IPS-18c (cell line): Measurements from ENCODE around the gene IQGAP1.
"Not testable (repeated sequence)": the region's sequence is repeated elsewhere in the genome, so short reads cannot be mapped to it uniquely, and the experiment has no call there.

ENCODE experiments used
- H3K4me3 ChIP-seq: 2 replicates; pipeline ENCODE4 v1.7.0; 2013; ENCODE audit warnings: low read depth, mild to moderate bottlenecking, low read length, moderate library complexity; ENCODE audit not compliant: insufficient read depth
- H3K9me3 ChIP-seq: one replicate; pipeline ENCODE4 v1.6.1; 2013; ENCODE audit warnings: mild to moderate bottlenecking, low read length, moderate library complexity; ENCODE audit not compliant: control insufficient read depth, insufficient read depth

The IQGAP1 gene

GRCh38 chr15:90387534-90388461 is at the start of gene IQGAP1:
Gene IQGAP1, plus strand, starts transcription at chr15:90388242. Its CDS starts 100 bp downstream, at chr15:90388342.
- peak within 1 kb of the TSS; percentile 84 for H3K4me3 ChIP-seq
- no peaks in the 10 kb centered on the region for H3K9me3 ChIP-seq

- H3K4me3 ChIP-seq: no peak overlapping the region
- no peaks in the 10 kb centered on the region for H3K9me3 ChIP-seq
Observed at GRCh38 chr15:90338532-90338931, 49.5 kb upstream of the IQGAP1 start.

GRCh38 chr15:90340345-90340744 is 47.7 kb upstream of the IQGAP1 start:
- H3K4me3 ChIP-seq: no peak overlapping the region
- no peaks in the 10 kb centered on the region for H3K9me3 ChIP-seq

- no peak overlapping the region for H3K4me3 ChIP-seq
Observed at GRCh38 chr15:90343302-90343790, 44.7 kb upstream of the IQGAP1 start.

GRCh38 chr15:90344662-90345061 is 43.4 kb upstream of the IQGAP1 start:
- Histone ChIP-seq H3K9me3 (no peaks in the 10 kb centered on the region), H3K4me3 (no peak overlapping the region)

More at GRCh38 chr15:90343302-90343790, 44.7 kb upstream of the IQGAP1 start:
- no peaks in the 10 kb centered on the region for H3K9me3 ChIP-seq

GRCh38 chr15:90345857-90346256 is 42.2 kb upstream of the IQGAP1 start:
- no peaks in the 10 kb centered on the region for H3K9me3 ChIP-seq
- no peak overlapping the region for H3K4me3 ChIP-seq

- not testable (repeated sequence) for H3K9me3 ChIP-seq
Observed at GRCh38 chr15:90347431-90348065, 40.5 kb upstream of the IQGAP1 start.

GRCh38 chr15:90348456-90348855 is 39.6 kb upstream of the IQGAP1 start:
- H3K4me3 ChIP-seq: no peak overlapping the region

More at GRCh38 chr15:90347431-90348065, 40.5 kb upstream of the IQGAP1 start:
- H3K4me3 ChIP-seq: not testable (repeated sequence)

GRCh38 chr15:90349072-90349471 is 39.0 kb upstream of the IQGAP1 start:
- H3K9me3 ChIP-seq: no peaks in the 10 kb centered on the region
- H3K4me3 ChIP-seq: no peak overlapping the region

More at GRCh38 chr15:90348456-90348855, 39.6 kb upstream of the IQGAP1 start:
- no peaks in the 10 kb centered on the region for H3K9me3 ChIP-seq

GRCh38 chr15:90349821-90350220 is 38.2 kb upstream of the IQGAP1 start:
- Histone ChIP-seq H3K9me3 (no peaks in the 10 kb centered on the region), H3K4me3 (no peak overlapping the region)

GRCh38 chr15:90351479-90352106 is 36.4 kb upstream of the IQGAP1 start:
- H3K9me3 ChIP-seq: no peaks in the 10 kb centered on the region
- peak overlapping the region; percentile 89 for H3K4me3 ChIP-seq

GRCh38 chr15:90352107-90352893 is 35.7 kb upstream of the IQGAP1 start, which contains the start of gene ZNF774:
Gene ZNF774, plus strand, starts transcription at chr15:90352284. Its CDS starts 2,377 bp downstream, at chr15:90354661.
- H3K9me3 ChIP-seq: no peaks in the 10 kb centered on the region
- peak within 1 kb of the TSS; percentile 89 for H3K4me3 ChIP-seq

GRCh38 chr15:90354986-90355385 is 33.1 kb upstream of the IQGAP1 start:
- Histone ChIP-seq H3K4me3 (no peak overlapping the region), H3K9me3 (no peaks in the 10 kb centered on the region)

GRCh38 chr15:90358124-90359033 is 29.7 kb upstream of the IQGAP1 start:
- H3K9me3 ChIP-seq: no peaks in the 10 kb centered on the region
- no peak overlapping the region for H3K4me3 ChIP-seq

GRCh38 chr15:90360746-90361145 is 27.3 kb upstream of the IQGAP1 start:
- Histone ChIP-seq H3K9me3 (peaks cover 2% of the 10 kb centered on the region), H3K4me3 (no peak overlapping the region)

- Histone ChIP-seq H3K9me3 (peaks cover 2% of the 10 kb centered on the region), H3K4me3 (no peak overlapping the region)
Observed at GRCh38 chr15:90362936-90363212, 25.2 kb upstream of the IQGAP1 start.
